ELF-1 (cell line): ENCODE results near the gene MARK4.
"Not testable (repeated sequence)": the region's sequence is repeated elsewhere in the genome, so short reads cannot be mapped to it uniquely, and the experiment has no call there.

ENCODE experiments used
- DNase-seq: peaks from one replicate; pipeline ENCODE4 v3.0.0-alpha.2; 2016; ENCODE audit warnings: low read depth, low spot score

The MARK4 gene

DNA sequence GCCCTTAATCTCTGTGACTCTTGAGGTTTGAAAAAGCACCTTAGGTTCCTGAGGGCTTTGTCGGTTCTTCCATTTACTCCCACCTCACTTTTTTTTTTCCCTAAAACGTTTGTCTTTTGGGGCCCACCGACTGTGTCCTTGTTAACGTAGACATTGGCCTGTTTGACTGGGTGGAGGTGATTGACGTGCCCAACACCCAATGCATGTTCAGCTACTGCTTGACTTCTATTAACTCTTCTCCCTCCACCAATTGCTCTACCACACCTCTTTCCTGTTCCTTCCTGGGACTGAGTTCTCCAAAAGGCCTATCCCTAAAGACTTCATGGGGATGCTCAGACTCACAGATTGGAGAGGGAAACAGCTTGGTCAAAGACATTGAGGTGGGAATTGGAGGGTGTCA, 54.4 kb downstream of the MARK4 start:
- peak; percentile 21 for DNase-seq

DNA sequence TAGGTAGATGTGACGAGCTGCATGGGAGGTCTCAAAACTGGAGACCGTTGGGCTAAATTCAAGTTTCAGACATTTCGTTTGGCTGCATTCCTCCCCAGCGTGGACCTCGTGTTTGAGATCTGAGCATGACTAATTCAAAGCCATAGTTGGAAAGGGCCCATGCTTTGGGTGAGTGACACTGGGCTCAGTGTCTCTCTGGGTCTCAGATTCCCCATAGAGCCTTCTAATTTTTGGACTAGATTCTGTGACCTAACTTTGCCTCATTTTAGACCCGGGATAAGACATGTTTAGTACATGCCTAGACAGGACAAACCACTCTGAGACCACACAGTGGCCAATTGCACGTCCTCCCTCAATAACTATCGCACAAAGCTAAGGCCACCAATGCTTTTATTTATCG, 55.0 kb downstream of the MARK4 start:
- DNase-seq, result no peak

DNA sequence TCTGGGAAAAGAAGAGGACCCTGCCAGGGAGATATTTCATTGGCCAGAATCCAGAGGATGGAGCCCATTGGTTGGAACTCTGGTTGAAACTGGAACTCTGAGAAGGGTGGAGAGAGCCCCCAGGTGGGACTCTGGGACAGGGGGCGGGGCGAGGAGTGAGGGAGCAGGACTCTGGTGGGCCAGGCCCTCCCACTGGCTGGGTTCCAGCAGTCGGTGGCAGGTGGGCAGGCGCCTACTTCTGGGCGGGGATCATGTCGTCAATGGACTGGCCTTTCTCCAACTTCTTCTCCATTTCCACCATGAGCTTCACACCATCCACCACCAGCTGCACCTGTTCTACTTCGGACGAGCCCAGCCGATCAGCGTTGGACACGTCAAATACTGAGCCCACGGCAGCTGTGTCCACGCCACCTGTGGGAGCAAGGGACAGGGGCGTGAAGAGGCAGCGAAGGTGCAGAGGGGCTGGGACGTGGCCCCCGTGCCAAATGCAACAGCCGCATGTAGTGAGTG, 55.5 kb downstream of the MARK4 start:
- DNase-seq, result peak; percentile 75

DNA sequence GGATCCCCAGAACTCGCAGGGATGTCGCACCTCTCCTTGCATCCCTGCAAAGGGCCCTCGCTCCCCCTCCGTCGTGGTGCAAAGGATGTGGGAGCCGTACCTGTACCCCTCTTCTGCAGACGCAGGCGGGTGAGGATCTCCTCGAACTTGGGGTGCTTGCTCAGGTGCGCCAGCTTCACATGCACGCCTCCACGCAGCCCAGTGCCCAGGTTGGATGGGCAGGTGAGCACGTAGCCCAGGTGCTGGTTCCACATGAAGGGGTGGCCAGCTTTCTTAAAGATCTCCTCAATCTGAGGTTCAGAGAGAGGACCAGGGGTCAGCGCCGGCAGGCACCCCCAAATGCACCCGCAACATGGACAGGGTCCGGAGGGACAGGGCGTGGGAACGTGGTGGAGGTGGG, 56.3 kb downstream of the MARK4 start:
- no peak for DNase-seq

DNA sequence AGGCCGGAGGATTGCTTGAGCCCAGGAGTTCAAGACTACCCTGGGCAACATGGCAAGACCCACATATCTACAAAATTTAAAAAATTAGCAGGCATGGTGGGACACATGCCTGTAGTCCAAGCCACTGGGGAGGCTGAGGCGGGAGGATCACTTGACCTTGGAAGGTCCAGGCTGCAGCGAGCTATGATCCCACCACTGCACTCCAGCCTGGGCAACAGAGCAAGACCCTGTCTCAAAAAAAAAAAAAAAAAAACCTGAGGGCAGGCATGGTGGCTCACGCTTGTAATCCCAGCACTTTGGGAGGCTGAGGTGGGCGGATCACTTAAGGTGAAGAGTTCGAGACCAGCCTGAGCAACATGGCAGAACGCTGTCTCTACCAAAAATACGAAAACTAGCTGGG, 58.3 kb downstream of the MARK4 start:
- DNase-seq, result not testable (repeated sequence)

DNA sequence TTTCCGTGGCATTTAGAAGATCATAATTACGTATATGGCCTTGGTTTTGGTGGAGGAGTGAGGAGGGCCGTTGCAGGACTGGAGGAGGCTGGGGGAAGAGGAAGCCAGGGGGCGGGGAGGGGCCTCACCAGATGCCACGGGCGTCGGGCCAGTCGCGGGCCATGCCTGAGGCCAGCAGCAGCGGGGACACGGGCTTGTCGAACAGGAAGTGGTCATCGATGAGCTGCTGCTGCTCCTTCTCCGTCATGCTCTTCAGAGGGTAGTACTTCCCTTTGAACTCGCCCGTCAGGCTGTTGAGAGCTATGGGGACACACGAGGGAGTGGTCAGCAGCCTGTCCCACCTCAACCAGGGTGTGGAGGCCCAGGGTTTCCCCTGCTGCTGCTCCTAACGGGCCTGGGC, 60.5 kb downstream of the MARK4 start:
- DNase-seq, result peak; percentile 42

DNA sequence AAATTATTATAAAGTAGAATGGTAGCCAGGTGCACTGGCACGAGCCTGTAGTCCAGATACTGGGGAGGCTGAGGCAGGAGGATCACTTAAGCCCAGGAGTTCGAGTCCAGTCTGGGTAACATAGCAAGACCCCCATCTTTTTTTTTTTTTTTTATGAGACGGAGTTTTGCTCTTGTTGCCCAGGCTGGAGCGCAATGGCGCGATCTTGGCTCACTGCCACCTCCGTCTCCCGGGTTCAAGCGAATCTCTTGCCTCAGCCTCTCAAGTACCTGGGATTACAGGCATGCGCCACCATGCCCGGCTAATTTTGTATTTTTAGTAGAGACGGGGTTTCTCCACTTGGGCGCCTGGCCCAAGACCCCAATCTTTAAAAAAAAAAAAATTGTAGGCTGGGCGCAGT, 61.2 kb downstream of the MARK4 start:
- DNase-seq, result not testable (repeated sequence)

DNA sequence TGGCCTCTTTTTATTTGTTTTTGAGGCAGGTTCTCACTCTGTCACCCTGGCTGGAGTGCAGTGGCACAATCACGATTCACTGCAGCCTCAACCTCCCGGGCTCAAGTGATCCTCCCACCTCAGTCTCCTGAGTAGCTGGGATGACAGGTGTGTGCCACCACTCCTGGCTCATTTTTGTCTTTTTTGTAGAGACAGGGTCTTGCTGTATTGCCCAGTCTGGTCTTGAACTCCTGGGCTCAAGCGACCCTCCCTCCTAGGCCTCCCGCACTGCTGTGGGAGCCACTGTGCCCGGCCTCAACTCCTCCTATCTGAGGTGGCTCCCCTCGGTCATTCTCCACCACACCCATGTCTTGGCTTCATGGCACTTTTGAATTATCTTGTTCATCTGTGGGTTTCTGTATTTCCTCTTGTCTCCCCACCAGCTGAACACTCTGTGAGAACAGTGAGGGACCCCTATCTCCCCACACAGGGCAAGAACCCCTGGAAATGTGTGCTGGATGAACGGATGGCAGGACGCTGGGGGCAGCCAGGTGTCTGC, 63.7 kb downstream of the MARK4 start:
- no peak for DNase-seq

DNA sequence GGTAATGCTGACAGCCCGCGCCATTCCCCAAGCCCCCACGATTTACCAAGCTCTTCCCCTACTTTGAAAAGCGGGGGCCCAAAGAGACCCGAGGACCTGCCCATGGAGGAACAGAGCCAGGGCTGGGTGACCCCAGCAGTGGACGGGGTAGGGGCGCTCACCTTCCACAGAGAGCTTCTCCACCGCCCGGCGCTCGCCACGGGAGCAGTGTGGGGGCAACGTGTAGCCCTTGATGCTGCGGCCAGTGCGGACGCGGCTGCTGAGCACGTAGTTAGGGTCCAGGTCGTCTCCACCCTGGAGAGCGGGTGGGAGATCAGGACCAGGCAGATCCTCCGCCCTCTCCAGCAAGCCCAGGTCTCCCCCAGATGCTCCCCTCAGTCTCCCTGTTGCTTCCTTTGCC, 64.2 kb downstream of the MARK4 start:
- DNase-seq, result no peak

DNA sequence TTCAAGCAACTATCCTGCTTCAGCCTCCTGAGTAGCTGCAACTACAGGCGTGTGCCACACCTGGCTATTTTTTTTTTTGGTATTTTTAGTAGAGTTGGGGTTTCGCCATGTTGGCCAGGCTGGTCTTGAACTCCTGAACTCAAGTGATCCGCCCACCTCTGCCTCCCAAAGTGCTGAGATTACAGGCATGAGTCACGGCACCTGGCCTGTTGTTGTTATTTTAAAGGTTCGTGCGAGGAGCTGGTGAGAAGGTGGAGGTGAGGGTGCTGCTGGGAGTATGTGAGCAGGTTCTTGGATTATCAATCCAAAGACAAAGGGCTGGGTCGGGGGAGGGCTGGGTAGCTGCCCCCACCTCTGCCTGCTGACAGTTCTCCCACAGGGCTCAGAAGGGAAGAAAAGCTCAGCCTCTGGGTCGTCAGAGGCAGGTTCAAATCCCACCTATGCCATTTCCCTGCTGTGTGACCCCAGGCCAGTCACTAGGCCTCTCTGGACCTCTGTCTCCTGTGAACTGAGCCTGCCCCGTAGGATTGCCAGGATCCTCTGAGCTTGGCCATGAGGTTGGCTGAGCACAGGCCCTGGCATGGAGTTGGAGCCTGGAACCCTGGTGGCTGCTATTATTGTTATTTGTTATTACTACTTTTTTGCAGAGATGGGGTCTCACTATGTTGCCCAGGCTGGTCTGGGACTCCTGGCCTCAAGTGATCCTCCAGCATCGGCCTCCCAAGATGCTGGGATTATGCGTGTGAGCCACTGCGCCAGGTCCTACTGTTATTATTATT, 70.1 kb downstream of the MARK4 start:
- no peak for DNase-seq

DNA sequence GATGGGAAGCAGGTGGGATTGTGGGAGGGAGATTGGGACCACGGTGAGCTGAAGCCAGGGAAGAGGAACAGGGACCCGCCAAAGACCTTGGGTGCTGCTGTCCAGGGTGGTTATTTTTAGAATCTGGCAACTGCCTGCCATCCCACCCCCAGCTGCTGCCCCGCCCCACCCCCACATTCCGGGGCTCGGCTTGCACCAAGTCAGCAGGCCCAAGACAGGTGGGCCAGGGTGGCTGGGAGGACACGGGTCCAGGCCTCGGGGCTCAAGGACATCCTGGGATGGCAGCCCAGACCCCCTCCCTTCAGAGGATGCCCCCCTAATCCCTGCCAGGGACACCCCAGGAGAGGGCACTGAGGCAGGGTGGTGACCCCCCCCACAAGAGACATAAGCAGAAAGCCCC, 70.8 kb downstream of the MARK4 start:
- no peak for DNase-seq

DNA sequence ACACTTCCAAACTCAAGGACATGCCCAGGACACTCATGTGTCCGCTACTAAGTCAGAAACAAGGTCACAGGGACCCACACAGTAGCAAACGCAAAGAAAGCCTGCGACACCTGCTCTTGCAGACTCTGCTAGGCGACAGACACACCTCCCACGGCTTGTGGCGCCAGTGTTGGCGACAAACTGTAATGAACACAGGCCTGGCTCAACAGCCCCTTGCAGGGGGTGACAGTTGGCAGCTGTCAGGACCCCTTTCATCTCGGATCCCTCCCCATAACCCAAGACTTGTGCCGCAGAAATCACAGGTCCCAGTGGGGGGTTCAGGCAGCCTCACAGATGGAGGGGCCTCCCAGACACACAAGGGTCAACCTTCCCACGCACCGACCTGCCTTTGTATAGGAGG, 71.2 kb downstream of the MARK4 start:
- DNase-seq, result no peak

DNA sequence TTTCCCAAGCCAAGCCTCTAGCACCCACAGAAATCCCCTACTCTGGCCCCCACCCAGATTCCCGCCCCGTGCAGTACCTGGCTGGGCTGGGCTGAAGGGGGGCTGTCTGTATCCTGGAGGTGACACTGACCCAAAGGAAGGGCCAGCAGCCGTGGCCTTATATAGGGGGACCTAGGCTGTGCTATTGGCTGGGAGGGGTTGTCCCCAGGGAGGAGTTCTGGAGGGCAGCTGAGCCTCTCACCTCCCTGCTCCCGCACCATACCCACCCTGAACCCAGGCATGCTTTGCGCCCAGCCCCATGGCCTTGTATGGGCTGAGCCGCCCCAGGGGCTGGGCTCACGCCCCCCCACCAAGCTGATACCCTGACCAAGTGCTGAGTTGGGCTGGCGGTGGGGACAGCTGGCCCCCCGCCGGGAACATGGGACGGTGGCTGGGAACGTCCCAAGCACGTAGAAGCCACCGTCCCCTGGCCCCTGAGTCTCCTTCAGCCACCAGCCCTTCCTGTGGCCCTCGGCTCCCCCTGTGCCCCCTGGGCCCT, 71.7 kb downstream of the MARK4 start, which contains the start of gene CKM:
Gene CKM, minus strand, starts transcription at position 132 of the 538 bp plus-strand sequence. CDS start 3,162 bp downstream, outside the sequence.
- DNase-seq, result no peak

DNA sequence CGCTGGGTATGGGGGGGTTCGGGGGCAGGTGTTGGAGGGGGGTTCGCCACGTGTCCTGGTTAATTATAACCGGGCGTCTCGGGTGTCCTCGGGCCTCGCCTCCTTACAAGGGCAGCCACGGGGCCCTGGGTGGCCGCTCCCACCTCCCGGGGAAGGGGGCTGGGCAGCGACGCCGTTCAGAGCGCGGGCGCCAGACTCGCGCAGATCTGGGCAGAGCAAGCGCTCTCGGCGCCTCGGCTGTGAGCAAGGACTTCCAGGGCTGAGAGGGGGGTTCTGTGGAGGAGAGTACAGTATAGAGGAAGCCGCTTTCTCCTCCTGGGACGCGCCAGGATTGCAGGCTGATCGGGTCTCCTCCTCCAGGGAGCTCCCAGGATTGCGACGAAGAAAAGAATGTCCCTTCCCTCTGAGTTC, 72.6 kb downstream of the MARK4 start:
- DNase-seq, result no peak

DNA sequence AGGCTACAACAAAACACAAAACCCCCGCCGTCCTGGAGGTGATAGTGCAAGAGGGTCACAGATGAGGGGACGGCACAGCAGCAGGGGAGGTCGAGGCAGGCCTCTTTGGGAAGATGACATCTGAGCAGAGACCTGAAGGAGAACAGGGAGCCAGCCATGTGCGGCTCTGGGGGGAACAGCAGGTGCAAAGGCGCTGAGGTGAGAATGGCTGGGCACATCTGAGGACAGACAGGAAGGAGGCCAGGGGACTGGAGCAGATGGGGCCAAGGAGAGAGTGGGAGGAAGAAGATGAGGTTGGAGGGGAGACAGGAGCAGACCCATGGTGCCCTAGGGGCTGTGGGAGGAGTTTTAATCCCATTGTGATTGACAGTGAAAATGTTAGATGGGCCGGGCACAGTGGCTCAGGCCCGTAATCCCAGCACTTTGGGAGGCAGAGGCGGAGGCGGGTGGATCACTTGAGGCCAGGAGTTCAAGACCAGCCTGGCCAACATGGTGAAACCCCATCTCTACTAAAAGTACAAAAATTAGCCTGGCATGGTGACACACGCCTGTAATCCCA, 73.4 kb downstream of the MARK4 start:
- DNase-seq, result no peak

DNA sequence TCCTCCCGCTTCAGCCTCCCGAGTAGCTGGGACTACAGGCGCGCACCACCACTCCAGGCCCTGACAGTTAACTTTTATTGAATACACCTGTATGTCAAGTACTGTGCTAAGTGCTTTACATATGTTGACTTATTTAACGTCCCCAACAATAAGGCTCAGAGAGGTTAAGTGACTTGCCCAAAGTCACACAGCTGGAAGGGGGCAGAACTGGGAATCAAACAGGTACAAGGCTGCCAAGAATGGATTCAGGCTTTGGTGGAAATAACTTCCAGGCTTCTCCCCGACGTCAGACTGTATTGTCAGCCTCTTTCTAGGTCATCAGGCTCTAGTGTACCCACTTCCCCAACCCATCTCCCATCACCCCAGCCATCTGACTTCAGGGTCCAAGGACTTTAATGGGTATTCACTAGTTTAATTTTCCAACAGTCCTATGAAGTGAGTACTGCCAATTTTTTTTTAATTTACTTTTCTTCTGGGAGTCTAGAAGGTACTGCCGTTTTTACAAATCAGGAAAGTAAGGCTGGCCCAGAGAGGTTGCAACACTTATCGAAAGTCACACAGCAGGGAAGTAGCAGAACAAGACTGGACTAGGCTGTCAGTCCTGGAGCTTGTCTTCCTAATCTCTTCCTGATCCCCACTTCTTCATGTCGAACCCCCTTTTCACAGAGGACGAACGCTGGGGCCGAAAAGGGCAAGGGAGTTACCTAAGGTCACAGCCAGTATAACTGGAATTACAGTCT, 76.5 kb downstream of the MARK4 start:
- no peak for DNase-seq

DNA sequence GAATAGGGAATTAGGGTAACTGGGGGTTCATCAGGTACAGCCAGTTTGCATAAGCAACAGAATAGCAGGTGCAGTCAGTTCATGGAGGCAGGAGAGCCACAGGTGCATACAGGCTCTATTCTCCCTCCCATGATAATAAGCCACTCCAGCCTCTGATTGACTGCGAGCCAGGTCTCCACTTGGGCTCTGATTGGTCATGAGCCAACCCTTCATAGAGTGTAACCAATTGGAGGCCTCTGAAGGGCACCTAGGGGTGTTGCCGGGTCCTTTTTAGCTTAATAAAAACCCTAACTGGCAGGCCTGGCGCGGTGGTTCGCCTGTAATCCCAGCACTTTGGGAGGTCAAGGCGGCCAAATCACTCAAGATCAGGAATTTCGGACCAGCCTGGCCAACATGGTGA, 80.3 kb downstream of the MARK4 start:
- DNase-seq, result no peak

DNA sequence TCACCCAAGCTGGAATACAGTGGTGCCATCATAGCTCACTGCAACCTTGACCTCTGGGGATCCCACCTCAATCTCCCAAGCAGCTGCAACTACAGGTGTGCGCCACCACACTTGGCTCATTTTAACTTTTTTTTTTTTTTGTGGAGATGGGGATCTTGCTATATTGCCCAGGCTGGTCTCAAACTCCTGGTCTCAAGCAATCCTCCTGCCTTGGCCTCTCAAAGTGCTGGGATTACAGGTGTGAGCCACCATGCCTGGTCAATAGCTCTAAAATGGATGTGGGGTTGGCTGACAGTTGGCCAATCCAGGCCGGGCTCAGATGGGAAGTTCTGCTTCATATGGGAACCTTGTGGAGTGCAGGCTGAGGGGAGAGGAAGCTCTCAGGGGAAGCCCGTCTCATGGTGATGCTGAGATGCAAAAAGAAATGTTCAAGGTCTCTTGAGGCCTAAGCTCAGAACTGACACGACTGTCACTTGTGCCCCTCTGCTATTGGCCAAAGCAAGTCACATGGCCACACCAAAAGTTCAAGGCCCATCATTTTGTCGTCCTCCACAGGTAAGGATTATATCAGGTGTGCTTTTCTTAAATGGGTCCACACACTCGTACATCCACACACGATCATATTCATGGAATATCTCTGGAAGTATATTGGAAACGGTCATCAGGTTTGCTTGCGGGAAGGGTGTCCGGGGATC, 82.7 kb downstream of the MARK4 start:
- no peak for DNase-seq

DNA sequence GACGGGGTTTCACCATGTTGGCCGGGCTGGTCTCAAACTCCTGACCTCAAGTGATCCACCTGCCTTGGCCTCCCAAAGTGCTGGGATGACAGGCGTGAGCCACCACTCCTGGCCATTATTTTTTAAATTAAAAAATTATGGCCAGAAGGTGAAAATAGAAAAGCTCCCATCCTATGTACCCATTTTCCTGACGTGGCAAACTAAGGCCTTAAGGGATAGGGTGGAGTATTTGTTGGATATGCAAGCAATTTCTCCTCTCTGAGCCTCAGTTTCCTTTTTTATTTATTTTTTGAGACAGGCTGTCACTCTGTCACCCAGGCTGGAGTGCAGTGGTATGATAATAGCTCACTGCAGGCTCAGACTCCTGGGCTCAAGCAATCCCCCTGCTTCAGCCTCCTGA, 83.8 kb downstream of the MARK4 start:
- DNase-seq, result not testable (repeated sequence)

DNA sequence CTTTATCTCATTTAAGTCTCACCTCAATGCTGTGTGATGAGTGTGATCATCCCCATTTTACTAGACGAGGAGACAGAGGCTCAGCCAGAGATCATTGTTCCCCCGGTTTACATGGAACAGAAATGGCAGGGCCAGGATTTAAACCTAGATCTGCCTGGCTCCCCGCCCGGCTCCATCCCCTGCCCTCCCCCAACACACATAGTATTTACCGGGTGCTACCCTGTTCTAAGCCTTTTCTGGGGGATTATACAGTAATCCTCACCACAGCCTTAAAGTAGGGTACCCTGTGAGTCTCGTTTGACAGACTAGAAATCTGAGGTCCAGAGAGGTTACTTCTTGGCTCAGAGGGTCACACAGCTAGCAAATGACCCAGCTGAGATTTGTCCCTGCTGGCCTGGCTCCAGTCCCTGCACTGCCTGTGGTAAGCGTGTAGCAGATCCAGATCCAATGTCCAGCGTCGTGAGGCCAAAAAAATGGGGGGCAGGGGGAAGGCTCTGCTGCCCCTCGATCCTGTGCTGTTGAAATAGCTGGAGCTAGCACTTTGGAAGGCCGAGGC, 85.7 kb downstream of the MARK4 start:
- no peak for DNase-seq

DNA sequence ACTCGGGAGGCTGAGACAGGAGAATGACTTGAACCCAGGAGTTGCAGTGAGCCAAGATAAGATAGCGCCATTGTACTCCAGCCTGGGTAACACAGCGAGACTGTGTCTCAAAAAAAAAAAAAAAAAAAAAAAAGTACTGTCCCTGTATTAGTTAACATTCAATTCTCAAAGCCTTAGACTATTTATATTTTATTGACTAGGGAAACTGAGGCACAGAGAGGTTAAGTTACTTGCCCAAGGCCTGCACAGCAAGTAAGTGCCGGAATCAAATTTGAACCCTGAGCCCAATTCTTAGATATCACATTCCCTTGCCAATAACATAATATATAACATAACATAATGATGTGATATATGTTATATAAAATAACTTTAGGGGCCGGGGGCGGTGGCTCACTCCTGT, 88.6 kb downstream of the MARK4 start:
- no peak for DNase-seq
